G401 (cell line): ENCODE data around the gene BAZ2B. TPM values are rescaled to one million over a fixed set of nuclear protein-coding genes. Genes with fewer than 3 reads are reported as not detected.
A peak's percentile ranks its signal among the peaks of the same experiment; 100 is the strongest.
"Not testable (repeated sequence)": the region's sequence is repeated elsewhere in the genome, so short reads cannot be mapped to it uniquely, and the experiment has no call there.

Experiments used
- DNase-seq: peaks from one replicate; pipeline ENCODE4 v3.0.0-alpha.2; 2015; ENCODE audit warnings: low spot score
- in situ Hi-C: cut with HindIII; loops from 2 replicates; pipeline ENCODE4 v1.10.0; 2016; ENCODE audit warnings: low sequenced_read_pairs, mixed read lengths
- total RNA-seq: library from RNA; depleted of rRNA; stranded (reverse); fragments of >200 nt; shearing (Covaris generic); gene quantifications from 2 replicates; pipeline ENCODE4 v1.2.3, GENCODE V29; 2014; rRNA removed

Gene BAZ2B
- total RNA-seq: 19.9 and 28.8 TPM in 2 replicates

- DNase-seq: peak; percentile 84
- in situ Hi-C loops: loop anchor here (25.0 kb wide), 1 partner anchor 96 kb away; the partner anchor contains the start of gene MARCHF7
Measured at GRCh38 chr2:159616286-159616701, at the start of gene BAZ2B. Gene BAZ2B (minus strand): TSS chr2:159616548. CDS start chr2:159478719, 137,829 bp downstream.

DNA sequence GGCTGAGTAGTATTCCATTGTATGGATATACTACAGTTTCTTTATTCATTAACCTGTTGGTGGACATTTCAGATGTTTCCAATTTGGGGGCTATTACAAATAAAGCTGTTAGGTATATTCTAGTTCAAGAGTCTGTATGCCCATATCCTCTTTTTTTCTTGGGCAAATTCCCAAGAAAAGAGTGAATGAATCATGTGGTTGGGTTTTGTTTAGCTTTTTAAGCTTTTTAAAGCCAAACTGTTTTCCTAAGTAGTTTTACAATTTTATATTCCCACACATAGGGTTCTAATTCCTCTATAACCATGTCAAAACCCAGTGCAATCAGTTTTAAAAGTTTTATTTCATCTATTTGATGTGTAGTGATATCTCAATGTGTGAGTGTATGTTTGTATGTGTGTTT, 44.9 kb upstream of the BAZ2B start:
- in situ Hi-C loops: no loop called here
- DNase-seq: no peak

- in situ Hi-C loops: no loop called here
- DNase-seq: no peak
Measured at GRCh38 chr2:159658881-159659873, 42.8 kb upstream of the BAZ2B start.

- in situ Hi-C loops: no loop called here
Measured at GRCh38 chr2:159653962-159654361, 37.6 kb upstream of the BAZ2B start.

GRCh38 chr2:159651884-159652283, 35.5 kb upstream of the BAZ2B start:
- in situ Hi-C loops: no loop called here
- DNase-seq: no peak

More at GRCh38 chr2:159653962-159654361, 37.6 kb upstream of the BAZ2B start:
- no peak for DNase-seq

DNA sequence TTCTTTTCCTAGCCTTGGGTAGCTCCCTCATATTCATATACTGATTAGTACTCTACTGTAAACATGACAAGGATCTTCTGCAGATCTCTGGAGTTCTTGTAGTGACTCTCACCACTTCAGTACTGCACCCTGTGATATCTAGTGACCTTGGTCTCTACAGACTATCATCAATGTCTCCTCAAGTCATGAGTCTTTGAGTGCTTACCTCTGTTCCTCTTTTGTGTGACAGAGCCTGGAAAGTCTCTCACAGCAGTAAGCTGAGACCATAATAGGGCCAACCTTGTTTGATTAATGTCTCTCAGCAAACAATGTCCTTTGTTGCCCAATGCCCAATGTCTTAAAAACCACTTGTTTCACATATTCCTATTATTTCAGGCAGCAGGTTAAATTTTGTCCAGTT, 34.2 kb upstream of the BAZ2B start:
- DNase-seq: no peak
- in situ Hi-C loops: no loop called here

DNA sequence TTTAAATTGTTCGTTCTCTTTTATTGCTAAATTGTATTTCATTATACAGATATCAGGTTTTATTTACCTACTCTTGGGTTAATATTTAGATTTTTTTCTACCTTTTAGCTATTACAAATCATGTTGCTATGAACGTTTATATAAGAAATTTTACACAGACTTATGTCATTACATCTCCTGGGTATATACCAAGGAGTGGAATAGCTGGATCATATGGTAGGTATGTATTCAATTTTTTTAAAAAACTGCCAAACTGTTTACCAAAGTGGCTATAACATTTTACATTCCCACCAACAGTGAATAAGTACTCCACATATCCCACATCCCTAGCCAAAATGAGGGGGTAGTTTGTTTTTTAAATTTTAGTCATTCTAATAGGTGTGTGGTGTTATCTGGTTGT, 32.3 kb upstream of the BAZ2B start:
- no peak for DNase-seq
- in situ Hi-C loops: no loop called here

- DNase-seq: no peak
- in situ Hi-C loops: no loop called here
Measured at GRCh38 chr2:159647667-159648066, 31.3 kb upstream of the BAZ2B start.

- no peak for DNase-seq
- in situ Hi-C loops: no loop called here
Measured at GRCh38 chr2:159640176-159640575, 23.8 kb upstream of the BAZ2B start.

DNA sequence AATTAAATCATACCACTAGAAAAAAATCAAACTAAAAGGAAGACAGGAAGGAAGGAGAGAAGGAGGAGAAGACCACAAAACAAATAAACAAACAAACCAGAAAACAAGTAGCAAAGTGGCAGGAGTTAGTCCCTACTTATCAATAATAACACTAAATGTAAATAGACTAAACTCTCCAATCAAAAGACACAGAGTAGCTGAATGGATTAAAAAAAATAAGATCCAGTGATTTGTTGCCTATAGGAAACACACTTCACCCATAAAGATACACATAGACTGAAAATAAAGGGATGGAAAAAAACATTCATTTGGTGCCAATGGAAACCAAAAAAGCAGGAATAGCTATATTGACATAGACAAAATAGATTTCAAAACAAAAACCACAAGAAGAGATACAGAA, 23.4 kb upstream of the BAZ2B start:
- in situ Hi-C loops: no loop called here
- DNase-seq: no peak

DNA sequence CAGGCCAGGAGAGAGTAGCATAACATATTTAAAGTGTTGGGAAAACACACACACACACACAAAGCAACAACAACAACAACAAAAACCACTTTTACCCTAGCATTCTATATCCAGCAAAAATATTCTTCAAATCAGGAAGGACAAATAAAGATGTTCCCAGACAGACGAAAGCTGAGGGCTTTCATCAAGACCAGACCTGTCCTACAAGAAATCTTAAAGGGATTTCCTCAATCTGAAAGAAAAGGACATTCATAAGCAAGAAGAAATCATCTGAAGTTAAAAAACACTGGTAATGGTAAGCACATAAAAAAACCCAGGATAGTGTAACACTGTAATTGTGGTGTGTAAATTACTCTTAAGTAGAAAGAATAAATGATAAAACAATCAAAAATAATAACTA, 22.7 kb upstream of the BAZ2B start:
- in situ Hi-C loops: no loop called here
- no peak for DNase-seq

- in situ Hi-C loops: no loop called here
- no peak for DNase-seq
Measured at GRCh38 chr2:159637988-159638501, 21.7 kb upstream of the BAZ2B start.

DNA sequence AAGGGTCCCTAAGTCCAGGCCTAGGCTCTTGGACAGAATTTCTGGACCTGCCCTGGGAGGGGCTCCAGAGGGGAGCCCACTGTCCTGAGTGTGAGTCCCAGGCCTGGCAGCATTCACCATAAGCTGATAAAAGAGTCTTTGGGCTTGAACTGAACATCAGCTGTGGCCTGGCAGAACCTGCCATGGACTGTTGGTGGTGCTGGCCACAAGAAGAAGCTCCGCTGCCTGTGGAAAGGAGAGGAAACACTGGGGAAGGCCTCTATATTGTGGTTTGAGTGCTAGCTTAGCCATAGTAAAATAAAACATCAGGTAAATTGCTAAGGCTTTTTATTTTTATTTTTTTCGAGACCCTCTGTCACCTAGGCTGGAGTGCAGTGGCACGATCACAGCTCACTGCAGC, 20.9 kb upstream of the BAZ2B start:
- in situ Hi-C loops: no loop called here
- no peak for DNase-seq

DNA sequence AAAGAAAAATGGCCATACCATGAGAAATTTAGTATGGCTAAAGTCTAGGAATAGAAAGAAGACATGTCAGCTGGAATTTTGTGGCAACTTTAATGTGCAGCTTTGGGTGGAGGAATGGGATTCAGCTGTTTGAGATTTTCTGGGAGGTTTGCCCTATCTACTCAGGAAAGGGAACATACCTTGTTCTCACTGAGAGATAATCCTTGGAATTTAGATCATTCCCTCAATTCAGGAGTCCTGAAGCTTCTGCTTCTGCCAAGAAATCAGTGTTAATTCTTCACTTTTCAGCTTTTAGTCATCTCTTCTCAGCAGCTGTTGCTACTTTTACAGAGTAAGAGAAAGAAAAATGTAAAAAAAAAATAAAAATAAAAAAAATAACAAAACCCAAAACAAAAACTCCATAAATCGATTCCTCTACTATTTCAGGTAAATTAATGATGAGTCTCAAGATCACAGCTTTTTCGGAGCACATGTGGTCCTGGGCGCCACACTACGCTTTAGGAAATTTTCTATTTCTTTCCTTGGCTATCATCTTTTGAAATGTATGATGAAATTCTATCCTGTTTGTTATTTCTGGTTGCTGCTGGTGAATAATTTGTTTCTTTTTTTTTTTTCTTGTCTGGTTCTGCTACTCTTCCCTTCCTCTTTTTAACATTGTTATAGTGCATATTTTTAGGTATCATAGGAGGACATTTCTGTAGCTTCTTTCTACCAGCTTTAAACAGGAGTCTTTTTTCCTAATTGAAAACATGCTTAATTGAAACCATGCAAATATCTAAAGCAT, 18.9 kb upstream of the BAZ2B start:
- in situ Hi-C loops: no loop called here
- DNase-seq: no peak

DNA sequence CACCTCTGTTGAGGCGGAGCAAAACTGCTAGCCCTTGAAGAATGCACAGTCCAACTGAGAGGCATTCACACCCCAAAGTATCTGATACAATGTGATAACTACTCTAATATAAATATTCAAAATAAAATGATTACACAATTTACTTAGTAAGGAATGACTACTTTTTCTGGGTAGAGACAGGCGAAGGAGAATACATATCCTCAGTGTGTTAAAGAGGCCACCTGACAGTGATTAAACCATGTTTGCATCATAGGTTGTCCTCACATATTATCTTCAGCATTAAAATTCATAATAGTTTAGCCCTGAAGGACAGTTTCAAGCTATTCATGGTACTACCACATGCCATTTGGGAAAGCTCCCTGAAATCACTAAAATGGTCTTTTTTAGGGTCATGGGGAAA, 16.9 kb upstream of the BAZ2B start:
- in situ Hi-C loops: no loop called here
- no peak for DNase-seq

DNA sequence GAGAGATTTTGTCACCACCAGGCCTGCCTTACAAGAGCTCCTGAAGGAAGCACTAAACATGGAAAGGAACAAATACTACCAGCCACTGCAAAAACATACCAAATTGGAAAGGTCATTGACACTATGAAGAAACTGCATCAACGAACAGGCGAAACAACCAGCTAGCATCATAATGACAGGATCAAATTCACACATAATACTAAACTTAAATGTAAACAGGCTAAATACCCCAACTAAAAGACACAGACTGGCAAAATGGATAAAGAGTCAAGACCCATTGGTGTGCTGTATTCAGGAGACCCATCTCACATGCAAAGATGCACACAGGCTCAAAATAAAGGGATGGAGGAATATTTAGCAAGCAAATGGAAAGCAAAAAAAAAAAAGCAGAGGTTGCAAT, 9.3 kb upstream of the BAZ2B start:
- in situ Hi-C loops, DNase-seq: not testable (repeated sequence)

GRCh38 chr2:159623436-159623835, 7.1 kb upstream of the BAZ2B start:
- in situ Hi-C loops: loop anchor here (25.0 kb wide), 1 partner anchor 89 kb away; the partner anchor contains the start of gene MARCHF7
- DNase-seq: no peak

- in situ Hi-C loops: loop anchor here (25.0 kb wide), 1 partner anchor 89 kb away; the partner anchor contains the start of gene MARCHF7
- no peak for DNase-seq
Measured at GRCh38 chr2:159622966-159623365, 6.6 kb upstream of the BAZ2B start.

DNA sequence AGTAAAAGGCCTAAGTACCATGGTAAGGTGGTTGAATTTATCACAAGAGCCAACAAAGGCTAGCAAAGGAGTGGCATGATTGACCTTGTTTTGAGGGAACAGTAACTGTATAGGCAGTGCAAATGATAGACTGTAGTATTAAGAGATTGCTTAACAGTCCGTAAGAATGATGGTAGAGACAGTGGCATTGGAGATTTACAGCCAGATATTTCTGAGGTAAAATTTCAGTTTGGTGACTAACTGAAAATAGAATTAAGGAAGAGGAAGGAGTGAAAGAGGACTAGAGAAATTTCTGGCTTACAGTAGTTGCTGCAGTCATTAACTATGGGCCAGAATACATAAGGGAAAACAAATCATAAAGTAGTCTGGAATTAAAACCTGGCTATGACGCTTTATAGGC, 4.4 kb upstream of the BAZ2B start:
- no peak for DNase-seq
- in situ Hi-C loops: loop anchor here (25.0 kb wide), 1 partner anchor 92 kb away; the partner anchor contains the start of gene MARCHF7
